ENCODE measurements around the gene TAS1R1. TPM values are rescaled to one million over a fixed set of nuclear protein-coding genes. Genes with fewer than 3 reads are reported as not detected.

Gene TAS1R1
- total and polyA plus RNA-seq, 9 of the 15 experiments (the other 6 are each of a cell fraction or from before 2014, with no cell fraction given) = 0.06 TPM; not detected in 8

GRCh38 chr1:6613361-6614018 is 58.4 kb downstream of the TAS1R1 start, which contains the start of gene PHF13 (continued):
- no peak; the same call in 1 of the 2 replicates for TF ChIP-seq CBX1 (IDR thresholded peaks at IDR 0.05; ENCODE audit: low read depth)
- TF ChIP-seq RBM22 (IDR thresholded peaks at IDR 0.05; ENCODE audit: low read depth, low read length, poor library complexity, severe bottlenecking) = no peak
- TF ChIP-seq MAZ (CRISPR knock-in tag; conservative IDR thresholded peaks at IDR 0.05 in 1 of 2, IDR thresholded peaks at IDR 0.05 in 1 of 2) = peak; percentile 97 to 98
- no peak for TF ChIP-seq BRF2 (IDR thresholded peaks at IDR 0.05; ENCODE audit: borderline replicate concordance, insufficient read depth, insufficient read length)
- TF ChIP-seq E2F8 (IDR thresholded peaks at IDR 0.05; ENCODE audit: low read depth, partially characterized antibody) = peak; percentile 63
- TF ChIP-seq THRA (IDR thresholded peaks at IDR 0.05) = no peak
- peak; percentile 94 for TF ChIP-seq HMGN3 (IDR thresholded peaks at IDR 0.05; ENCODE audit: borderline replicate concordance, extremely low read depth, insufficient read length, low read depth, low read length)
- TF ChIP-seq GTF2B (IDR thresholded peaks at IDR 0.05; ENCODE audit: extremely low read depth, insufficient read length) = no peak
- peak; percentile 98 for TF ChIP-seq VEZF1 (CRISPR knock-in tag; IDR thresholded peaks at IDR 0.05)
- peak; percentile 65 for TF ChIP-seq NR2C2 (CRISPR knock-in tag; IDR thresholded peaks at IDR 0.05)
- TF ChIP-seq NR2C2 (tag; IDR thresholded peaks at IDR 0.05) = peak; percentile 96
- peak in 1 of 2 experiments; percentile 86; a peak in 2 of 4 replicates for TF ChIP-seq SRF (CRISPR knock-in tag; IDR thresholded peaks at IDR 0.05)
- peak; percentile 14; the same call in 1 of the 2 replicates for TF ChIP-seq PKNOX1 (IDR thresholded peaks at IDR 0.05)
- peak; percentile 14; the same call in 1 of the 2 replicates for TF ChIP-seq ZNF282 (CRISPR knock-in tag; IDR thresholded peaks at IDR 0.05)
- 0 out of 2 replicates have a peak, but pooled peaks have one; percentile 39 for TF ChIP-seq ATF4 (CRISPR knock-in tag; IDR thresholded peaks at IDR 0.05)
- TF ChIP-seq SMAD4 (CRISPR knock-in tag; conservative IDR thresholded peaks at IDR 0.05) = peak; percentile 69; the same call in 1 of the 2 replicates
